Loucy (cell line): Measurements from ENCODE around the gene GRAMD4.
"Not testable (repeated sequence)": the region's sequence is repeated elsewhere in the genome, so short reads cannot be mapped to it uniquely, and the experiment has no call there.

Source experiments
- H2AFZ ChIP-seq: fragments of 200-600 bp; sonication (generic); 2 replicates; pipeline ENCODE4 v1.6.0; 2016; ENCODE audit warnings: antibody characterized with exemption, mild to moderate bottlenecking, low read length, moderate library complexity
- H3F3A ChIP-seq: fragments of 200-600 bp; 2 replicates; pipeline ENCODE4 v1.6.0; 2016; ENCODE audit warnings: antibody characterized with exemption, low read depth, mild to moderate bottlenecking
- H3K27me3 ChIP-seq: fragments of 200-600 bp; sonication (generic); 2 replicates; pipeline ENCODE4 v1.6.1; 2014; ENCODE audit warnings: low read length, mild to moderate bottlenecking; ENCODE audit not compliant: insufficient read depth, poor library complexity, severe bottlenecking
- H3K36me3 ChIP-seq: fragments of 200-600 bp; sonication (generic); 2 replicates; pipeline ENCODE4 v1.6.1; 2016; ENCODE audit warnings: low read length; ENCODE audit not compliant: insufficient read depth
- H3K4me1 ChIP-seq: fragments of 200-600 bp; sonication (generic); 2 replicates; pipeline ENCODE4 v1.5.1; 2014; ENCODE audit warnings: low read length, mild to moderate bottlenecking; ENCODE audit not compliant: insufficient read depth, poor library complexity, severe bottlenecking
- H3K4me2 ChIP-seq: fragments of 200-600 bp; sonication (generic); 2 replicates; pipeline ENCODE4 v1.6.0; 2014; ENCODE audit warnings: antibody characterized with exemption, low read length, low read depth, mild to moderate bottlenecking; ENCODE audit not compliant: poor library complexity, severe bottlenecking
- H3K4me3 ChIP-seq: fragments of 200-600 bp; sonication (generic); 2 replicates; pipeline ENCODE4 v1.5.1; 2014; ENCODE audit warnings: low read length, mild to moderate bottlenecking, mixed read lengths; ENCODE audit not compliant: poor library complexity, severe bottlenecking
- H3K79me2 ChIP-seq: fragments of 200-600 bp; sonication (generic); 2 replicates; pipeline ENCODE4 v1.6.1; 2014; ENCODE audit warnings: low read length; ENCODE audit not compliant: insufficient read depth
- H3K9ac ChIP-seq: fragments of 200-600 bp; sonication (generic); 2 replicates; pipeline ENCODE4 v1.6.0; 2014; ENCODE audit warnings: mild to moderate bottlenecking, low read depth, low read length, moderate library complexity; ENCODE audit not compliant: poor library complexity, severe bottlenecking
- H3K9me2 ChIP-seq: fragments of 200-600 bp; sonication (generic); replicated peaks from 2 replicates; pipeline ENCODE4 v1.6.1; 2016; ENCODE audit warnings: low read depth, low read length, mixed read lengths
- H3K9me3 ChIP-seq: fragments of 200-600 bp; sonication (generic); 2 replicates; pipeline ENCODE4 v1.6.1; 2014; ENCODE audit warnings: mild to moderate bottlenecking, antibody characterized with exemption, low read length, low read depth; ENCODE audit not compliant: insufficient read depth
- H4K20me1 ChIP-seq: fragments of 200-600 bp; sonication (generic); 2 replicates; pipeline ENCODE4 v1.6.0; 2014; ENCODE audit warnings: antibody characterized with exemption, low read length, mild to moderate bottlenecking; ENCODE audit not compliant: insufficient read depth, poor library complexity, severe bottlenecking
- EZH2phosphoT487 ChIP-seq: fragments of 200-600 bp; IDR thresholded peaks from 2 replicates; pipeline ENCODE4 v1.6.1; 2018; ENCODE audit warnings: antibody characterized with exemption, mild to moderate bottlenecking, moderate library complexity, borderline replicate concordance
- TF ChIP-seq, protein P1 (sequence below): fragments of 200-600 bp; sonication (generic); conservative IDR thresholded peaks from 2 replicates; pipeline ENCODE4 v1.5.1; 2014; ENCODE audit warnings: mild to moderate bottlenecking, antibody characterized with exemption, low read length

The GRAMD4 gene

DNA sequence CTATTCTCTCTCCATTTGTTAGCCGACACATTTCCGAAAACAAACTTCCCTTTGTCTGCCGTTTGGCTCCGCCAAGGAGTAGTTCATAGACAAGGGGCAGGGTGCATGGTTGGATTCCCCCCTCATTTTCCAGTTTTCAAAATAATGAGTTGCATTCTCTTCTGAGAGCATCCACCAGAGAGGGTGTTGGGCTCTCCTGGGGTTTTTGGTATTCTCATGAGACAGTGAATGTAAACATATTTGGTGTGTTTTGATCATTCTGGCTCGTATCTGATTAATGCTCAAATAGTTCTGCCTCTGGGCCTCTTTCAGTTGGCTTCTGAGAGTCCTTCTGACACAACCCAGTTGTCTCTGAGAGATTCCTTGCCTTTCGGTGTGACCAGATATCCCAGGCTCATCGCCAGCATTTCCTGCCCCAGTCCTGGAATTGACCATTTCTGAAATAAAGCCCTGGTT is 21.7 kb downstream of the GRAMD4 start:
- Histone ChIP-seq H4K20me1 (no peaks in the 10 kb centered on the region), H3K9ac (no peak overlapping the region), H3F3A (no peaks in the 10 kb centered on the region), H3K4me2 (no peak overlapping the region), H3K27me3 (no peaks in the 10 kb centered on the region), H3K9me3 (no peaks in the 10 kb centered on the region), H3K36me3 (peaks cover 4% of the 10 kb centered on the region; the same call in 1 of the 2 replicates), H3K9me2 (no peaks in the 10 kb centered on the region), H3K4me3 (no peak overlapping the region), H3K4me1 (no peaks in the 10 kb centered on the region), H3K79me2 (no peaks in the 10 kb centered on the region; the same call in 1 of the 2 replicates), H2AFZ (no peak overlapping the region)
- no peak for TF ChIP-seq EZH2phosphoT487
- TF ChIP-seq, protein P1, sequence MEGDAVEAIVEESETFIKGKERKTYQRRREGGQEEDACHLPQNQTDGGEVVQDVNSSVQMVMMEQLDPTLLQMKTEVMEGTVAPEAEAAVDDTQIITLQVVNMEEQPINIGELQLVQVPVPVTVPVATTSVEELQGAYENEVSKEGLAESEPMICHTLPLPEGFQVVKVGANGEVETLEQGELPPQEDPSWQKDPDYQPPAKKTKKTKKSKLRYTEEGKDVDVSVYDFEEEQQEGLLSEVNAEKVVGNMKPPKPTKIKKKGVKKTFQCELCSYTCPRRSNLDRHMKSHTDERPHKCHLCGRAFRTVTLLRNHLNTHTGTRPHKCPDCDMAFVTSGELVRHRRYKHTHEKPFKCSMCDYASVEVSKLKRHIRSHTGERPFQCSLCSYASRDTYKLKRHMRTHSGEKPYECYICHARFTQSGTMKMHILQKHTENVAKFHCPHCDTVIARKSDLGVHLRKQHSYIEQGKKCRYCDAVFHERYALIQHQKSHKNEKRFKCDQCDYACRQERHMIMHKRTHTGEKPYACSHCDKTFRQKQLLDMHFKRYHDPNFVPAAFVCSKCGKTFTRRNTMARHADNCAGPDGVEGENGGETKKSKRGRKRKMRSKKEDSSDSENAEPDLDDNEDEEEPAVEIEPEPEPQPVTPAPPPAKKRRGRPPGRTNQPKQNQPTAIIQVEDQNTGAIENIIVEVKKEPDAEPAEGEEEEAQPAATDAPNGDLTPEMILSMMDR: no peak

DNA sequence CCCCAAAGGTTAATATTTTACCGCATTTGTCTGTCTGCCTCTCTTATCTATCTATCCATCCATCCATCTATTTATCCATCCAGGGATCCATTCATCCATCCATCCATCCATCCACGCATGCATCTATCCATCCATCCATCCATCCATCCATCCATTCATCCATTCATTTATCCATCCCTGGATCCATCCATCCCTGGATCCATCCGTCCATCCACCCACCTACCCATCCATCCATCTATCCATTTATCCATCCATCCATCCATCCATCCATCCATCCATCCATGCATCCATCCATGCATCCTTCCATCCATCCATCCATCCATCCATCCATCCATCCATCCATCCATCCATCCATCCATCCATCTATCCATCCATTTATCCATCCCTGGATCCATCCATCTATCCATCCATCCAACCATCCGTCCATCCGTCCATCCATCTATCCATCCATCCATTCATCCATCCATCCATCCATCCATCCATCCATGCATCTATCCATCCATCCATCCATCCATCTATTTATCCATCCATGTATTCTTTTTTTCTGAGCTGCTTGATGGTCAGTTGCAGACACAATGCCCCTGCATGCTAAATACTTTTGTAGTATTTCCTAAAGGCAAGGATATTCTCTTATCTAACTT is 22.8 kb downstream of the GRAMD4 start:
- not testable (repeated sequence) for H3K4me1 ChIP-seq, H3K4me3 ChIP-seq, H3K27me3 ChIP-seq, H3F3A ChIP-seq, H3K9ac ChIP-seq, H3K9me3 ChIP-seq, H4K20me1 ChIP-seq, H3K79me2 ChIP-seq, H3K4me2 ChIP-seq, H3K36me3 ChIP-seq, H3K9me2 ChIP-seq, H2AFZ ChIP-seq

GRCh38 chr22:46646531-46647215 is 26.5 kb downstream of the GRAMD4 start:
- no peaks in the 10 kb centered on the region for H3K9me2 ChIP-seq
- H3K9ac ChIP-seq: no peak overlapping the region
- no peaks in the 10 kb centered on the region for H3K27me3 ChIP-seq
- no peak overlapping the region for H3K4me2 ChIP-seq
- H4K20me1 ChIP-seq: no peaks in the 10 kb centered on the region
- H3K36me3 ChIP-seq: no peaks in the 10 kb centered on the region; the same call in 1 of the 2 replicates
- no peak overlapping the region for H2AFZ ChIP-seq
- H3K9me3 ChIP-seq: no peaks in the 10 kb centered on the region
- no peaks in the 10 kb centered on the region for H3K4me1 ChIP-seq
- no peaks in the 10 kb centered on the region for H3F3A ChIP-seq
- H3K4me3 ChIP-seq: no peak overlapping the region
- TF ChIP-seq, protein P1: no peak
- no peak for TF ChIP-seq EZH2phosphoT487
- no peaks in the 10 kb centered on the region; the same call in 1 of the 2 replicates for H3K79me2 ChIP-seq

DNA sequence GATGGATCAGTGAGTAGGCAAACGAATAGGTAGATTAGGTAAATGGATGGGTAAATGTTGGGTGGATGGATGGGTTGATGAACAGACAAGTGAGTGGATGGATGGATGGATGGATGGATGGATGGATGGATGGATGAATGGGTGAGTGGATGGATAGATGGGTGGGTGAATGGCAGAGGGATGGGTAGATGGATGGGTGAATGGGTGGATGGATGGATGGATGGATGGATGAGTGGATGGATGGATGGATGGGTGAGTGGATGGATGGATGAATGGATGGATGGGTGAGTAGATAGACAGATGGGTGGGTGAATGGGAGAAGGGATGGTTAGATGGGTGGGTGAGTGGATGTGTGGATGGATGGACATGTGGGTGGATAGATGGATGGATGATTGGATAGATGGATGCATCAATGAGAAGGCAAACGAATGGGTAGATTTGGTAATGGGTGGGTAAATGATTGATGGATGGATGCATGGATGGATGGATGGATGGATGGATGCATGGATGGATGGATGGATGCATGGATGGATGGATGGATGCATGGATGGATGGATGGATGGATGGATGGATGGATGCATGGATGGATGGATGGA is 28.1 kb downstream of the GRAMD4 start:
- not testable (repeated sequence) for H3K9me2 ChIP-seq, H3K9ac ChIP-seq, H2AFZ ChIP-seq, H3K9me3 ChIP-seq, H3K4me1 ChIP-seq, H4K20me1 ChIP-seq, H3K79me2 ChIP-seq, H3F3A ChIP-seq, H3K36me3 ChIP-seq, H3K27me3 ChIP-seq, H3K4me3 ChIP-seq, H3K4me2 ChIP-seq
